AG04450 (cell line): ENCODE measurements around the gene CEP192. TPM values are rescaled to one million over a fixed set of nuclear protein-coding genes. Genes with fewer than 3 reads are reported as not detected.
A peak's percentile ranks its signal among the peaks of the same experiment; 100 is the strongest.

Experiments used
- CTCF ChIA-PET: fragments of 300-600, 350-600 bp; formaldehyde crosslinking; extraction: SDS; loops from one replicate; lab custom pipeline; 2022; ENCODE audit warnings: antibody characterized with exemption, inconsistent platforms; lab: Charles Lee
- POLR2A ChIA-PET: fragments of 350-600 bp; formaldehyde crosslinking; extraction: SDS; loops from one replicate; lab custom pipeline; 2021; ENCODE audit warnings: antibody characterized with exemption, inconsistent platforms; lab: Yijun Ruan, JAX
- DNase-seq: peaks from one replicate; pipeline ENCODE4 v3.0.0-alpha.2; 2011; ENCODE audit warnings: low read depth, low spot score
- H3K27ac ChIP-seq: one replicate; pipeline ENCODE4 v1.5.1; 2012; ENCODE audit warnings: low read depth, low read length, control low read depth
- H3K27me3 ChIP-seq: one replicate; pipeline ENCODE4 v1.6.0; 2012; ENCODE audit warnings: low read length; ENCODE audit not compliant: control insufficient read depth, insufficient read depth
- H3K4me3 ChIP-seq: 2 replicates; pipeline ENCODE4 v1.5.1; 2011; ENCODE audit warnings: mild to moderate bottlenecking, low read depth, low read length, control low read depth
- H3K9me3 ChIP-seq: 2 replicates; pipeline ENCODE4 v1.5.1; 2012; ENCODE audit warnings: low read length; ENCODE audit not compliant: control insufficient read depth, insufficient read depth
- CTCF ChIP-seq: IDR thresholded peaks from 2 replicates; pipeline ENCODE4 v1.5.1; 2011; ENCODE audit warnings: low read depth, low read length, control low read depth, inconsistent platforms
- polyA plus RNA-seq: library from polyadenylated mRNA; depleted of rRNA; stranded (reverse); fragments of >200 nt; gene quantifications from 2 replicates; pipeline ENCODE4 v1.2.3, GENCODE V29; 2011

CEP192 gene
- polyA plus RNA-seq, 1 experiment, result 21.1 TPM

GRCh38 chr18:13100942-13101658 lies 109.9 kb downstream of the CEP192 start:
- Histone ChIP-seq H3K27ac (no peak overlapping the region), H3K9me3 (no peaks in the 10 kb centered on the region; the same call in 1 of the 2 replicates), H3K27me3 (no peaks in the 10 kb centered on the region), H3K4me3 (no peak overlapping the region)
- CTCF ChIA-PET, result no interaction called here
- DNase-seq, result no peak
- TF ChIP-seq CTCF, result no peak
- POLR2A ChIA-PET, result no interaction called here

- no peak for DNase-seq
- ChIA-PET CTCF (no interaction called here), POLR2A (no interaction called here)
- no peak overlapping the region for H3K4me3 ChIP-seq
- no peak for TF ChIP-seq CTCF
- H3K27ac ChIP-seq, result no peak overlapping the region
- no peaks in the 10 kb centered on the region for H3K27me3 ChIP-seq
- H3K9me3 ChIP-seq, result no peaks in the 10 kb centered on the region; the same call in 1 of the 2 replicates
These were observed 110.6 kb downstream of the CEP192 start for GRCh38 chr18:13101659-13102197.

GRCh38 chr18:13103366-13103765 lies 112.2 kb downstream of the CEP192 start:
- Histone ChIP-seq H3K27ac (no peak overlapping the region), H3K27me3 (no peaks in the 10 kb centered on the region), H3K9me3 (no peaks in the 10 kb centered on the region; the same call in 1 of the 2 replicates), H3K4me3 (no peak overlapping the region)
- no peak for DNase-seq
- TF ChIP-seq CTCF, result peak; percentile 19; the same call in 1 of the 2 replicates
- ChIA-PET CTCF (no interaction called here), POLR2A (no interaction called here)

- Histone ChIP-seq H3K27ac (no peak overlapping the region), H3K9me3 (no peaks in the 10 kb centered on the region), H3K27me3 (no peaks in the 10 kb centered on the region), H3K4me3 (no peak overlapping the region)
- CTCF ChIA-PET, result interaction anchor here (0.6 to 1.3 kb wide), 3 partner anchors 8 to 833 kb away, joined by 3 to 6 read pairs (median 3); no protein-coding TSS in a partner anchor
- TF ChIP-seq CTCF, result no peak
- POLR2A ChIA-PET, result no interaction called here
- no peak for DNase-seq
These were observed 113.9 kb downstream of the CEP192 start for GRCh38 chr18:13105059-13105458.

- TF ChIP-seq CTCF, result no peak
- Histone ChIP-seq H3K27ac (no peak overlapping the region), H3K4me3 (no peak overlapping the region), H3K9me3 (no peaks in the 10 kb centered on the region), H3K27me3 (no peaks in the 10 kb centered on the region)
- ChIA-PET CTCF (no interaction called here), POLR2A (no interaction called here)
- DNase-seq, result no peak
These were observed 115.9 kb downstream of the CEP192 start for GRCh38 chr18:13107074-13107473.
